Stromal cell of bone marrow (primary cell): ENCODE measurements around the gene KLF16.
"Not testable (repeated sequence)": the region's sequence is repeated elsewhere in the genome, so short reads cannot be mapped to it uniquely, and the experiment has no call there.

ENCODE experiments used
- DNase-seq: peaks from one replicate; pipeline ENCODE4 v3.0.0-alpha.2; 2012; ENCODE audit warnings: low read depth

Gene KLF16

DNA sequence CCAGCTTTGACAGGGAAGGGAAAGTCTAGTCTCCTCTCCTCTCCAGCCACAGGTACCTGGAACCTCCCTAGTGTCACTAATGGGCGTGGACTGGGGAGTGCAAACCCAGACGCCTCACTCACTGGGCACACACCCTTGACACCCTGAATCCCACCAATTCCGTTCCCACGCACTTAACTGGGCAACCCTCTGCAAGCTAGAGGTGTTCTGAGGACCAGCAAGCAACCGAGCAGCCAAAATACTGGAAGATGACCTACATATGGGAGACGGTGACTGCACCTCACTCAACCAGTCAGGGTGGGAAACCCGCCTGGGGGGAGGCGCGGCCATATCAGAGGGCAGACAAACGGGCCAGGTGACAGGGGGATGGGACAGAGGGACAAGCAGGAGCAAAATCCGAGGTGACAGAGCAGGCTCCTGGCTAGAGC, 20.9 kb upstream of the KLF16 start:
- DNase-seq, result no peak

DNA sequence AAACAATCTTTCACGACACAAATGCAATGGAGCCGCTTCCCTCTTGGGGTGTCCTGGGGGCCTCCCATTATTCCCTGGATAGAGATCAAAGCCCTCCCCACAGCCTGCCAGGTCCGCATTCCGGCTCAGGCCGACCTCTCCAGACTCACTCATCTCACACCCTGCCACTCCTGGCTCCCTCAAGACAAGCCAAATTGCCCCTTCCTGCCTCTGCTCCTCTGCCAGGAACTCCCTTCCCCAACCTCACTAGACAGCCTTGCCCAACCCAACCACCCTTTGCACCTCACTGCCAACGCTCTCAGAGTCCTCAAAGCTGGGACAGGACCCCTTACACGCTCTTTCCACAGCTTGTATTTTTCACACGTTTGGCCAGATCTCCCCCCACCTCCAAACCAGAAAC, 20.4 kb upstream of the KLF16 start:
- no peak for DNase-seq

DNA sequence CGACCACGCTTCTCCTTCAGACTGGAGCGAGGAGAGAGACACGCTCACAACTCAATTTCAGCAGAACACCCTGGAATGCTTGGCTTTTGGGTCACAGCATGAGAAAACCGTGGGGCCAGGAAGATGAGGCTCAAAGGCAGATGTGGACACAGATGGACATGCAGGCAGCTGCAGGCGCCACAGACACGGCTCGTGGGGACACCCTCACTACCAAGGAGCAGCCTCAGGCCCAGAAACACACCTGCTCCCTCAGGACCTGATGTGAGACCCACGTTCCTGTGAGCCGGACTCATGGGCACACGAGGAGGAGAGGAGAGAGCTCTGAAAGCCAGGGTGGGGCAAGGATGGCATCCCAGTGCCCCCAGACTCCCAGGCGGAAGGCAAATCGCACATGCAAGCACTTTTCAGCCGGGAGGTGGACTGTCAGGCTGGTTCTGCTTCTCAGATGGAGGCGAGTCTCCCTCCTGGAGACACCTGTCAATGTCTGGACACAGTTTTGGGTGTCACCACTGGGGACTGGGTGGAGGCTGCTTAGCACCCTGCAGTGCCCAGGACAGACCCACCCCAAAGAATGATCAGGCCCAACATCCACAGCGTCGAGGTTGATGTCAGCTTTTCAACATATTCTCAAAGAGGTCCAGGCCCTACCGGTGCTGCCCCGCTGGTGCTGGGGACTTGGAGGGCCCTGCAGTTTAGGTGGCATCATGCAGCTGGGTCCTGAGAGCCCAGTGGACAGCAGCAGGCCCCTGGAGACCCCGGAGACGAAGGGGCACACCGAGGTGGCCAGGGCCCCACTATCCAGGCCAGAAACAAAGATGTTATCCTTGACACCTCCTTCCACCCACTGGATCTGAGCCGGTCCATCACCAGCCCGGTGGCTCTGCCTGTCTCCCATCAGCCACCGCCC, 19.7 kb upstream of the KLF16 start:
- DNase-seq, result no peak

DNA sequence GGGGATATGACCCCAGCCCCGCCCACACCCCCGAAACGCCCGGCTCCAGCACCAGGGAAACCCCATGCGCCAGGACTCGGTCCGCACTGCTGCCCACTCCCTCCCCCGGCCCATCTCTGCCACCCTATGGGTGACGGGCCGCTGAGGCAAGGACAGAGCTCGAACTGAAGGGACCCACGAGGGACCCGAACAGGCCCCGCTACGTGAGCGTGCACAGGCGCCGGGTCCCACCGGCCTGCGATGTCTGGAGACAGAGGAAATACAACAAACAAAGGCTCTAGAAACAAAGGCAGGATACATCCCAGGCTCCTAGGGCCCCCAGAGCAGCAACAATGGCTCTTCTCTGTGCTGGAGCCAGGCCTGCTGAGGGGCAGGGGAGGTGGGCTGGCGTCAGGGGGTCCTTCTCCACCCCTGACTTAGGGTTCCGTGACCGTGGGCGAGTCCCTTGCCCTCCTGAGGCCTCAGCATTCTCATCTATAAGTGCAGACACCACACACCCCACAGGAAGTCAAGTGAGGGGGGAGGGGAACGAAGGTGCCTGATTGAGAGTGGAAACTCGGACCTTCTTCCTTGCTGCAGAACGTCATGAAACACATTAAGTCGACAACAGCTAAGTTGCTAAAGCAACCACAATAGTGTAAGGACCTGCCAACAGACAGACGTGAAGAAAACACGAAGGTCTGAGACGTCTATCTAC, 18.9 kb upstream of the KLF16 start:
- DNase-seq, result no peak

DNA sequence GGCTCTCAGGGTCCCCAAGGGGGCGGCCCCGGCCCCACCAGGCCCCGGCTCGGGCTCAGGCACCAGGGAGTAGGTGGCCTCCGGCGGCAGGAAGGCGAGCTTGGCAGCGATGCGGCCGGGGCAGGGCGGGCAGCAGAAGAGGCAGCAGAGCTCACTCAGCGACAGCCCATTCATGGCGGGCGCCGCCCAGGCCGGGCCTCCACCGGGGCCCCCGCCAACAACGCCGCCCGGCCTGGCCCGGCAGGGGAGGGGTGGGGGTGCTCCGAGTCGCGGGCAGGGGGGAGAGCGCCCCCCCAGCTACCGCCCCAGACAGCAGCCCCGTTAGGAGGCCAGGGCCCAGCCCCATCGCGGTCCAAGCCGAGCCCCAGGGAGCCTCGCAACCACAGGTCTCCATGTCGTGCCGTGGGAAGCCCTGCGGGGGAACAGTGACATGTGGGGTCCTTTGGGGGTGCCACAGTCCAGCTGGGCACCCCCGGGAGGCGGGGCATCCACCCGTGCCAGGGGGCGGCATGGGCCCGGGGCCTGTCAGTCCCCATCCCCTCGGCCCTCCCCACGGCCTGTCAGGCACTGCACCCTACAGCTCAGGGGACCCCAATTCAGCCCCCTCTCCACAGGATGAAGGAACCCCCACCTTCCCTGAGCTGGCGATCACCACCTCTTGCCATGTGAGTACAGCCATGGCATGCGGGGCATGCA, 18.2 kb upstream of the KLF16 start:
- not testable (repeated sequence) for DNase-seq

DNA sequence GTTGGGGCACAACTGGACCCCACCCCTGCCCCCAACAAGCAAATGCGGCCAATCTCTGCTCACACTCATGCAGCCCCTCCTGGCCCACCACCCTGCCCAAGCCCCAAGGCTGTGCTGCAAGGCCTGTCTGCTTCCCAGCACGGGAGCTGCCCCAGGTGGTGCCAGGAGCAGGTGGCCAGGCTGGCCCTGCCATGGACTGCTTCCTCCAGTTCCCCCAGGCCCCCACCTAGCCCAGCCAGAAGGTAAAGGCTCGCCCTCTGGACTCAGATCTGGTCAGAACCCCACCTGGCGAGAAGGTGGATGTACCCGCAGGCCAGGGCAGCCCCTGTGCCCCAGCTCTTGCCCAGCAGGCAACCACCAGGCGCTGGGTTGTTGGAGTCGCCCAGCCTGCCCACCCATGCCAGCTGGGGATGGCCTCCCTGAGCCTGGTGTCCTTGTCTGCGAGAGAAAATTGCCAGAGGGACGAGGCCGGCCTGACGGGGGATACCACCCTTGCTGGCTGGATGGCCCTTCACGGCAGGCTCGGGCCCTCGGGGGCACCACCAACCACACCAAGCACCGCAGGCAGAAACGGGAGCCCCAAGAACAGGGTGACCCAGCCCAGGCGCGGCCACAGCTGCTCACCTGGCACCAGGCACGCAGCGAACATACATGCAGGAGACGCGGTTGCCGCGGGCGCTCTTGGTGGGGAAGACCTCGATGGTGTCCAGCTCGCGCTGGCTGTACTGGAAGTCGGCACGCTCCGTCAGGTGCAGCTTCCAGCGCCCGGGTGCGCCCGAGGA, 17.4 kb upstream of the KLF16 start:
- no peak for DNase-seq

DNA sequence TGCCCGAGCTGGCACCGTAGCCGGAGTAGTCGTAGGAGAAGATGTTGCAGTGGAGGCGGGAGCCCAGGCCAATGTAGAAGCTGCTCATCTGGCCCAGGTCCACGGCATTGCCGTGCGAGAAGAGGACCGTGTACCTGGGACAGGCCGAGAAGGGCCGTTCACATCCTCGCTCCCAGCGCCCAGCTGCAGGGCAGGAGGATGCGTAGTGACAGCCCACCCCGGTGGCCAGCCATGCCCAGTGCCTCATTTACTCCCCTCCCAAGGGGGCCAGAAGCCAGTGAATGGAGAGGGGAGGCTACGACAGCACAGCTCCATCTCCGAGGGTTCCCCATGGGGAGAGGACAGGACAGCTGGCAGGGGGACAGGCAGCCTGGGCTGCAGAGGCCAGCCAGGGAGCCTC, 16.6 kb upstream of the KLF16 start:
- DNase-seq, result not testable (repeated sequence)

DNA sequence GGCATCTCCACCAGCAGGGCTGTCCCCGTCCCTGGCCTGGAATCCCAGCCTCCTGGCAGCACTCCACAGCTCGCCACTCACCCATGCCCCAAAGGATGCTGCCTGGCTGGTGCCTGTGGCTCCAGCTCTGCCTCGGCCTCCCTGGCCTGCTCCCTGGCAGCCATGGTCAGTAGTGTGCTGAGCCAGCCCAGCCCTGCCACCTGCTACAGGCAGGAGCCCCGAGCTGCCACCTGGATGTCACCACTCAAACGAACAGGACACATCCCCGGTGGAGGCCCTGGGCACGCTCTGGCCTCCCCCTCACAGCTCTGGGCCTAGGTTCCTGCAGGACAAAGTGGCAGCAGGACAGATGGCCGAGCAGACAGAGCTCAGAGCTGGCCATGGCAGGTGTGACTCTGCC, 15.2 kb upstream of the KLF16 start:
- DNase-seq, result not testable (repeated sequence)

DNA sequence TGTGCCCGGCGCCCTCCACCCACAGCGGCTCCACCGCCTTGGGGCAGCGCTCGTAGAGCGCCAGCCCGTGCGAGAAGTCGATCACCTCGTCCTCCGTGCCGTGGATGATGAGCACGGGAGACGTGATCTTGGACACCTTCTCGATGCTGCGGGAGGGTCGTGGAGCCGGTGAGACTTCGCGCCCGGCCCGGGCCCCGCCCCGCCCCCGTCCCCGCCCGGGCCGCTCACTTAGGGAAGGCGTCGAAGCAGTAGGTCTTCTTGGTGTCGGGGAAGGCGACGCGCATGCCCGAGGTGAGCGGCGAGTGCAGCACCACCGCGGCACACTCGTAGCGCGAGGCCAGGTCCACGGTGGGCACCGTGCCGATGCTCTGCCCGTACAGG, 13.9 kb upstream of the KLF16 start:
- DNase-seq, result not testable (repeated sequence)

DNA sequence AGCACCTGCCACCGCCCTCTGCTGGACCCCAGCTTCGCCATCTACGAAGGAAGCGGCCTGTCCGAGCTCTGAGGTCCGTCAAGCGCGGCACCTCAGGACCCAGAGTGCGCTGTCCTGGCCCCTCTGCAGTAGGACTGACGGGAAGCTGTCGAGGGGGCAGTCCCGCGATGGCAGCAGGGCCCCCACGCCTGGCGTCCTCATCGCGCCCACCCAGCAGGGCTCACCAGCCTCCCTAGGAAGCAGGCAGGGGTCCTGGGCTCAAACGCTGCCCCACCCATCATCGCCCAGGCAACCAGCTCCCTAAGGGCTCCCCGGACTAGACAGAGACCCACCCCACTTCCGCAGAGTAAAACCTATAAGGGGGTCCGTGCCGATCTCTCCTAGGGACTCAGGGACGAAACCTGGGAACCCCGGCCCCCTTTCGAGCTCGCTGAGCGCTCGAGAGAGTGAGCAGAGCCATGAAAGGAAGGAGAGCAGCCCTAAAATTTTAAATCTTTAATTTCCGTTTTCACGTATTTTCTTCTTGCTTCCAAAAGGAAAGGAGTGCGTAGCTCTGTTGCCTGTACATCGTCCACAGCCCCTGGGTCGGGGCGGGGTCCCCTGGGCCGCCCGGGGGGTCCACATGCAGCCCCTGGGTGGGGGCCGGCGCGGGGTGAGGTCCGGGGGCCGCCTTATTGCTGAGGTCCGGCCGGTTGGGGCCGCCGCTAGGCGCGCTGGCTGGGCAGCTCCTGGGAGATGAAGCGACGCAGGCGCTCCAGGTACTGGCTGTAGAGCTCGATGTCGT, 13.3 kb upstream of the KLF16 start:
- not testable (repeated sequence) for DNase-seq

DNA sequence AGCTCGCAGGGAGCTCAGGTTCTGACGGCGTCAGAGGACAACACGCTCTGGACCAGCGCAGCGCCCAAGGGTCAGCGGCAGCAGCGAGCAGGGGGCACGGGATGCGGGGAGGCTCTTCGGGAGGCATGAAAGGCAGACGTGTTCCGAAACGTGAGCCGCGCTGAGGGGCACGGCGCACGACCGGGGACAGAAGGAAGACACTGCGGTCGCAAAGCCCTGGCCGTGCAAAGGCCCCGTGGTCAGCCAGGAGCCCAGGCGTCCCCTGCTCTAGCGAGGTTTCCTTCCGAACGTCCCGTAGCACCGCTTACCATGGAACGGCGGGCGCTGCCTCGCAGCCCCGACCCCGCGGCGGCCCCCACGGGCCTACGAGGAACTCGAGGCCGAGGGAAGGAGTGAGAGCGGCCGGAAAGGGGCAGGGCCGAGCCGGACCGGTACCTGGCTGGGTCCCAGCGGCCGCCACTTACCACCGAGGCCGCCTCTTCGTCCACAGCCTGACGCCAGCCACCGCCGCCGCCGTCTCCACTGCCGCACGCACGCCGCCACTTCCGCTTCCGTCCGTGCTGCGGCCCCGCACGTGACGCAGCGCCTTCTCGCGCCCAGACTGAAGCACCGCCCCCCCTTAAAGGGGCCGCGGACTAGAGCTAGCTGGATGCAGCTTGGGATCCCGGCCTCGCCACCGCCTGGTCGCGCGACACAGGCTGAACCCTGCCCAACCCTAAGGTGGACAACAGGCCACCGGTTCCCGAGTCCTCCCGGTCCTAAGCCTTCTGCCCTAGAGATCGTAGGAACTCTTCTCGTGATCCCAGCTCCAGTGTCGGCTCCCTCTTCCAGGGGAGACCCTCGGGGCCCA, 12.5 kb upstream of the KLF16 start:
- DNase-seq, result peak; percentile 81

DNA sequence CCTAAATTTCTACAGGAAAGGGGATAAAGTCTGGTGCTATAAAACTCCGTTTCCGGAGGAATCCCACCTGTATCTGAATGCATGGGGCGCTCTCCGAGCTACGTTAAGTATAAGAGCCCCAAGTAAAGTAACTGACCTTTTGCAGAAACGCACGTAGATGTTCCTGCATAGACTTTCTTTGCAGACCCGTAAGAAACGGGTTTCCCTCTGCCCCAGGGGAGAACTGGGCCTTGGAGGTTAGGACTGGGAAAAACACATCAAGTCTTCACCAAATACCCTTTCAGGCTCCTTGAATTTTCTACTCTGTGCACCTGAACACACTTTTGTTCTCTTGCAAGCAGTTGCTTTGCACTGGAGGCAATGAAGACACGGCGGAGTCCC, 11.9 kb upstream of the KLF16 start:
- DNase-seq, result not testable (repeated sequence)

DNA sequence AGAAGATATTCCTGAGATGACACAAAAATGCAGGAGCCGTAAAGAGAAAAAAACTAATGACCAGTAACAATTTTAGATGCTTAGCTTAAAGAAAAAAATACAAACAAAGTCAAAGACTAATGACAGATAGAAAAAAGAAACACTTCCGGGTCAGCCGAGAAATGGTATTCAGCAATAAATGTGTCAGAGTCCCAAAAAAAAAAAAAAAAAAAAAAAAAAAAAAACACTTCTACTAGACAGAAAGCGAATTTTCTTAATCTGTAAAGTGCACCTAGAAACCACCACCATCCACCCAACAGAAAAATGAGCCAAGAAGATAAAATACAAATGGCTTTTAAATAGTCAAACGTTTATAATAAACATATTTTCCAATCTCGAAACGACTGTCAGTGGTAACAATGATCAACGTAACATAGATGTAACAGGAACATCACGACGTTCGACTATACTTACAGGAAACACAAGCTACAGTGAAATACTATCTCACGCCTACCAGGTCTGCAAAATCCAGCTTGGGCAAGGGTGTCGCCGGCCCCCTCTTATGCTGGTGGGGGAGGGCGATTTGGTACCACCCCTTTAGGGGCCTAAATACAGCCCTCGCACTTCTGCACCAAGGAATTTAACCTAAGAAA, 11.3 kb upstream of the KLF16 start:
- no peak for DNase-seq

DNA sequence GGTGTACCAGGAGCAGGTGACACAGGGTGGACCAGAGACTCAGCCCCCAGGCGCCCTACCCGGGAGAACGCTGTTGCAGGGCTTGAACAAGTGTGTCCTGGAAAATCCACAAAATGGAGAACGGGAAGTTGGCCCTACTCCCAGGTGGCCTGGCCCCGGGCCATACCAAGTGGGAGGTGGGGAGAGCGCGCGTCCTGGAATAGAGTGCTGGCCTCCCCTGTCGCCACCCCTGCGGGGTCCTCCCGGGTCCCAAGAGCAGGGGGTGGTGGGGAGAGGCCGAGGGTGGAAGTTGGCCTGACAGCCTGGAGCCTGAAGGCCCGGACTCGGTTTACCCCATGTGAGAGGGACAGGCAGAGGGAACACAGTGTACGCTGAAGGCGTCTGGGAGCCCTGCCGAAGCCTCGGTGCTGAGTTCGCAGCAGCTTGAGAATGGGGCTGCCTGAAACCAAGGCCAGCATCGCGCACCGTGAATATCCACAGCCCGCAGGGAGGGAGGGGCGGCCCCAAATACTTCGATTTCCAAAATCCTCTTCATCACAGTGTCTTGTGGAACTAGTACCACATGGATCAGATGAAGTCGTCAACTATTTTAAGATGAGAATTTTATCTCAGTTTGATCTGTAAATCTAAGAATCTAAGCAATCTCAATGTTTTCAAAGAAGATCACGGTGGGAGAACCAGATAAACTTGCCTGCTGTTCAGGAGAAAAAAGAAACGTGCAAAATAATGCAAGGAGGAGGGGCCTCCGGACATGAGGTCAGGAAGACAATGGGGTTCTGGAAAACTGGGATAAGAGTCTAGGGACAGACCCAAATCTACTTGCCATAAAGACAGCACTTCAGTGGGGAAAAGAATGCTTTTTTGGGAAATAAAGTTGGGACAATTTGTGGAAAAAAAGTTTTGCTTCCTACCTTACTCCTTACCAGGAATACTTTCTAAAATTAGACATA, 10.4 kb upstream of the KLF16 start:
- DNase-seq, result no peak

DNA sequence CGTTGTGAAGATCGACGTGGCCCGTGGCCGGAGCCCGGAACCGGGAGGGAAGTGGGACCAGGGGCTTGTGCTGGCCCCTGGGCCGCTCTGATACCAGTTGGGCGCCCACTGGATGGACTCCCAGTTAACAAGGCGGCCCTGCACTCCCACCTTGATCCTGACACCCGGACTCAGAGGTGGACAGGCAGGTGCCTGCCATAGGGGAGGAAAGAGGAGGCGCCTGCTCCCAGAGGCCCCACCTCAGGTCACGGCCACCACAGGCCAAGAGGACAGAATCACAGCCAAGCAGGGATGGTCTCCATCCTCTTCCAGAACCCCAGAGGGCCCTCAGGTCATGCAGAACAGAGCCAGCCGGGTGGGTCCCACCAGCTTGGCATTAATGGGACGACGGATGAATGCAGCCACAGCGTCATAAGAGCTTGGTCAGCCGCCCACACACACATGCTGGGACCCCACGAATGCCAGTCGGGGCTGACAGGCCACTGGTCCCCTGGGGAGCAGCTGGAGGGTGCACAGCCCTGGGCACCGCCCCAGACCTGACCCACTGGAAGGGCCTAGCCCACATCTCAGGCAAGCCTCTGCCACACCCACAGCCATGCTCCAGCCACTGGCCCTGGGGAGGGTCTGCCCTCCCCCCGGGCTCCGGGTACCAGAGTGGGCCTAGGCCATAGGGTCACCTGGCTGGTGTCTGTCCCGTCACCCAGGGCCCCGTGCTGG, 9.6 kb upstream of the KLF16 start:
- DNase-seq, result no peak

DNA sequence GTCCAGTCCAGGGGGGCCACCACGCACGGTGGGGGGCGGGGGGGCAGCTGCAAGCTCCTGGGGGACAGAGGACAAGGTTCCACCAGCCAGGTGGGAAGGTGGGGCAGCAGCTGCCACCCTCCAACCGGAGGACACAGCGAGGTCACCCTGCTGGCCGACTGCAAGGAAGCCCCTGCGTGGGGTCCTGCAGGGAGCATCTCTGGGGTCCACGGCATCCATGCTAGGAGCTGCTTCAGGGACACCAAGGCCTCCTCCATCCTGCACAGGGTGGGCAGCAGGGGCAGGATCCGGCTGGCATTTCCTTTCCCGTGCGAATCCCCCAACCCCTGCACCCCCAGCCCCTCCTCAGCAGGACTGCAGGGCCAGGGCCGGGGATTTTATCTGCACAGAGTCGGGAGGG, 8.3 kb upstream of the KLF16 start:
- DNase-seq, result no peak

DNA sequence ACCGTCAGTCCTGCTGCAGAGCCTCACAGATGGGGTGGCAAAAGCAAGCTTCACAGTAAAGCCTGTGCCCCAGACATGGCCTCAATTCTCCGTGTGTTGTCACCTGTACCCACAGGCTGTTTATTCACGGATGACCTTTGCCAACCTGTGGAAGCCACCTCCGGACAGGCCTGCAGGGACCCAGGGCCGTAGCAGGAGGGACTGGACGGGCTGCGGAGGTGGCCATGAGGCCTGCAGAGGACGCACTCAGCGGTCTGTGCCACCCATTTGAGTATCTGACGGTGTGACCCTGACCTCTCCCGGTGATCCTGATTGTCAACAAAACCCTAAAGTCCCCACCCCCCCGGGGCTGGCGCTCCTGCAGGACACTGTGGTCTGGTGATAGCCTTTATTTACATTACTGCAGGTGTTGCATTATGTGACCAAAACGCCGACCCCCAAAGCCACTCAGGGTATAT, 7.8 kb upstream of the KLF16 start:
- no peak for DNase-seq

DNA sequence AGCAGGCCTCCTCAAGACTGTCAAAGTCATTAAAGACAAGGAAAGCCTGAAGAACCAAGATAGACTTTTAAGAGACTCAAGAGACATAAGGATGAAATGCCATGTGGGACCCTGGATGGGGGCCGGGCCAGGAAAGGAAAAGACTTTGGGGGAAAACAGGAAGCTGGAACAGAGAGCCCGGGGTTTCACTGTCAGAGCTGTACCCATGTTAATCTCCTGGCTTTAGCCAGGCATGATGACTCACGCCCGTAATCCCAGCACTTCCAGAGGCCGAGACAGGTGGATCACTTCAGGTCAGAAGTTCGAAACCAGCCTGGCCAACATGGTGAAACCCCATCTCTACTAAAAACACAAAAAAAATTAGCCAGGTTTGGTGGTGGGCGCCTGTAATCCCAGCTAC, 5.6 kb upstream of the KLF16 start:
- no peak for DNase-seq
